A549 treated with RU486 at 1 μM for 4 hours (cell line): Measurements from ENCODE around the gene PICK1. TPM values are rescaled to one million over a fixed set of nuclear protein-coding genes. Genes with fewer than 3 reads are reported as not detected.

ENCODE experiments used
- total RNA-seq: library from RNA; stranded (reverse); fragments of 200-300 nt; extraction: Qiagen RNA extraction; gene quantifications from 5 replicates; pipeline ENCODE4 v1.2.3, GENCODE V29; 2022; ENCODE audit warnings: low read depth

Gene PICK1
- 7.8 to 12.1 TPM (median 12.0 TPM) in 5 replicates for total RNA-seq

DNA sequence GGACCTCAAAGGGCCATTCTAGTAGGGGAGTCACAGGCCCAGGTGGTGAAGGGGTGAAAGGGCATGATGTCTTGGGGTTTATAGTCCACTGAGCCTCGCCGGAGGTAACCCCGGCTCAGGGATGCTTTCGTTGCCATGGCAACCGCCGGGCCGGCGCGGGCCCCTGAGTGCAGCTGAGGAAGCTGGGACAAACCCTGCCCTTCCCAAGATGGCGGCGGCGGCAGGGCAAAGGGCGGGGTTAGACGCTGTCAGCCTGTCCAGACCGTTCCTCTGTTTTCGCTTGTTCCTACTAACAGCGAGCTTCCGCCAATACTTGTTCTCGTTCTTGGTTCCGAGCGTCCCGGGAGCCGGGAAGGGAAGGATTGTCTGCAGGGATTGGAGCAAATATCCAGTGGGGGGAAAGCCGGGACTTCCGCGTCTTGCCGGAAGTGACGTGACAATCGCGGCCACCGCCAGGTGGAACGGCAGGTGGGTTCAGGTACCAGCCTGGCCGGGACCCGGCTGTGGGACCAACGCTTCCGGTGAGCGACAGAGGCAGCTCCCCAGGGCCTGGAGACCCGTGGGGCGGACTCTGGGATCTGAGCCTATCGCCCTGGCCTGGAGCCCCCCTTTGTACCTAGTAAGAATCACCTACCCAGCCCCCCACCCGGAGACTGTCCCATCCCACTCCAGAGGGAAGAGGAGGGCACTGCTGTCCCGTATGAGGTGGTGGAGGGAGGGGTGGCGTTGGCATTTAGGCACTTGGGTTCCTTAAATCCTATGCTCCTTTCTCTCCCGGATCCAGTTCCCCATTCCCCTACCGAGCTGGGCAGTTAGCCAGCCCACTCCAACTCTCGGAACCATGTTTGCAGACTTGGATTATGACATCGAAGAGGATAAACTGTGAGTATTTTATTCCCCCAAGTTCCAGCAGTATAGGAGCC lies at the start of gene PICK1:
TSS of gene PICK1 (plus strand) at position 436 of the 923 bp plus-strand sequence. CDS start at position 842, 406 bp downstream.

DNA sequence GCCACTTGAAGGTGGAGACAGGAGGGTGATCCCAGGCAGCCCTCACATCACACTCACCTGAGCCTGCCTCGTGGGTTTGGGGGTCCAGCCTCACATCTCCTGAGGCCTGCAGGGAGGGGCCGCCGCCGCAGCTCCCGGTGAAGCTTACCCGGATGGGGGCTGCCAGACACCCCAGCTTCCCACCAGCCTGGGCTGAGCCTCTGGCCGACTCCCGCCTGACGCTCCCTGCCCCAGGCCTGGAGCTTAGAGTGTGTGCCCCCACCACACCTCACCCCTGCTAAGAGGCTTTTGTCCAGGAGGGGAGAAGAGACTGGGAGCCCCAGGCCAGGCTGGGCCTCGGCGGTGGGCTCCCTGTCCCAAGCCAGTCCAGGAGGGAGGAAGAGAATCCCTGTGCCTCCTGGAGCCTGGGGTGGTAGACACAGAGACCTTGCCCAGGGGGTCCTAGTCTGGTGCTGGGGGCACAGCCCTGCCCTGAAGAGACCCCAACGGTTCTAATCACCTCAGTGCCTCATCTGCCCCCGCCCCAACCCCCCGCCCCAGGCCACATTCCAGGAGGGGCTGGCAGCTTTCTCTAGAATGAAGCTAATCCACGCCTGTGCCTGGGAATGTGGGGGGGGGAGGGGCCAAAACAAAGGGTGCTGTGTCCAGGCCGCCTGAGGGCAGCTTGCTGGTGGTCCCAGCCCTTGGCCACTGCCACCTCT lies 26.9 kb downstream of the PICK1 start, which contains the start of gene SLC16A8:
TSS of gene SLC16A8 (minus strand) at position 254 of the 701 bp plus-strand sequence. CDS start 1,311 bp downstream, outside the sequence.

DNA sequence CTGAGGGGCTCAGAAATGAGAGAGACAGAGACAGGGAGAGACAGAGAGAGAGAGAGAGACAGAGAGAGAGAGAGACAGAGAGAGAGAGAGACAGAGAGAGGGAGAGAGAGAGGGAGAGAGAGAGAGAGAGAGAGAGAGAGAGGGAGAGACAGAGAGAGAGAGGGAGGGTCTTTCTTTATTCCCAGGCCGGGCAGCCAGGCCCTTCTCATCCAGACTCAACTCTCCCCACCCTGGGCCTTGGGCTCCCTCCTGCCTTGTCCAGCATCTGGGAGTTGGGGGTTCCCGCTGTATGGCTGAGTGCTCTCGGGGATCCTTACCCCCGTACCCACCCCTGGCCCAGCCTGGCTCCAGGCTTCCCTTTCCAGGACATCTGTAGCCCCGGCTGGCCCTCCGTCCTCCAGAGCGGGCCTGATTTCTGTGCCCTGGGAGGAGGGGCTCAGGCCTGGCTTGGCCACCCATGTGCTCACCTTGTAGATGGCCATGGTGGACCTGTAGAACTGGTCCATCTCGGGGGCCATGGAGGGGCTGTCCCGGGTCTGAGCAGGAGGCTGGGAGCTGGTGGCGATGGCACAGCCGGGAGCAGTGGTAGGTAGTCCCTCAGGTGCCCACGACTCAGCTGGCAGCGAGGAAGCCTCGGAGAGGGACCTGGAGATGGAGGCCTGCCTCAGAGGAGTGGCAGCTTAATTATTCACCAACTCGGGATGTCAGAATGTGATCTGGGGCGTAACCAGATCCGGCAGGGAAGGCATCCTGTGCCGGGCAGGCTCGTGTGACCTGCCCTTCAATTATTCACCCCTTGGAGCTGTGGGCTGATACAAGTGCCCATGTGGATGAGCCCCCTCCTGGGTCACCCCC lies 53.0 kb downstream of the PICK1 start, which contains the start of gene BAIAP2L2:
TSS of gene BAIAP2L2 (minus strand) at position 677 of the 855 bp plus-strand sequence. CDS start at position 518, 159 bp downstream.

Other genes starting within 250 kb of the PICK1 start
- gene GCAT, start 249.5 kb upstream of the PICK1 start, total RNA-seq: 2.4 to 3.8 TPM (median 2.7 TPM) in 5 replicates
- gene GALR3, start 234.0 kb upstream of the PICK1 start, total RNA-seq: not detected in 5 replicates
- gene ANKRD54, start 213.1 kb upstream of the PICK1 start, total RNA-seq: 17.0 to 25.5 TPM (median 24.0 TPM) in 5 replicates
- 265 to 330 TPM (median 289 TPM) in 5 replicates for gene EIF3L, start 208.0 kb upstream of the PICK1 start, total RNA-seq
- 14.4 to 19.6 TPM (median 18.7 TPM) in 5 replicates for gene MICALL1, start 151.1 kb upstream of the PICK1 start, total RNA-seq
- 0.20 to 0.37 TPM (median 0.32 TPM) in 5 replicates for gene C22orf23, start 103.8 kb upstream of the PICK1 start, total RNA-seq
- gene POLR2F, start 103.7 kb upstream of the PICK1 start, total RNA-seq: 123 to 149 TPM (median 139 TPM) in 5 replicates
- not detected in 5 replicates for gene SOX10, start 72.8 kb upstream of the PICK1 start, total RNA-seq
- gene SLC16A8, start 26.8 kb downstream of the PICK1 start, total RNA-seq: not detected in 5 replicates
- 3.2 to 4.9 TPM (median 4.4 TPM) in 5 replicates for gene BAIAP2L2, start 53.3 kb downstream of the PICK1 start, total RNA-seq
- 2.4 to 3.7 TPM (median 2.8 TPM) in 5 replicates for gene PLA2G6, start 124.4 kb downstream of the PICK1 start, total RNA-seq
- 13.7 to 18.9 TPM (median 15.8 TPM) in 5 replicates for gene MAFF, start 144.6 kb downstream of the PICK1 start, total RNA-seq
- gene TMEM184B, start 215.6 kb downstream of the PICK1 start, total RNA-seq: 33.1 to 49.3 TPM (median 43.6 TPM) in 5 replicates